GM21390 (cell line): ENCODE data around the gene PHKB.
A peak's percentile ranks its signal among the peaks of the same experiment; 100 is the strongest.
"Not testable (repeated sequence)": the region's sequence is repeated elsewhere in the genome, so short reads cannot be mapped to it uniquely, and the experiment has no call there.

Experiments used
- ATAC-seq: cut with Tn5 transposase; IDR thresholded peaks from one replicate; pipeline ENCODE4 v1.9.1; 2021; ENCODE audit not compliant: unreplicated experiment

PHKB gene

DNA sequence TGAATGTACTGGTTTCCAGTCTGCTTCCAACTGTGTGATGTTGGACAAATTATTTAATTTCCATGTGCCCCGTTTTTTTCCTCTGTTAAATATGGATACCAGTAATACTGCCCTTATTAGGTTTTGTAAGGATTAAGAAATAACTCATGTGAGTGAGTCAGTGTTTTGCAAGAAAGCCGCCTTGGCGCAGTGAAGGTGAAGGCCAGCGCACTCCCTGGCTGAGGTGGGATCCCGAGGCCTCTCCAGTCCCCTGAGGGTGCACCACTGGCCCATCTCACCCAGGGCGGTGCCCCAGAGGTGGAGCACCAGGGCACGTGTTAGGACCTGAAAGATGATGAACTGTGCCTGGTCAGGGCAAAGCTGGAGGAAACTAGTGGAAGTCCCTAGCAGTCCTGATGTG is 43.5 kb downstream of the PHKB start:
- ATAC-seq: no peak

DNA sequence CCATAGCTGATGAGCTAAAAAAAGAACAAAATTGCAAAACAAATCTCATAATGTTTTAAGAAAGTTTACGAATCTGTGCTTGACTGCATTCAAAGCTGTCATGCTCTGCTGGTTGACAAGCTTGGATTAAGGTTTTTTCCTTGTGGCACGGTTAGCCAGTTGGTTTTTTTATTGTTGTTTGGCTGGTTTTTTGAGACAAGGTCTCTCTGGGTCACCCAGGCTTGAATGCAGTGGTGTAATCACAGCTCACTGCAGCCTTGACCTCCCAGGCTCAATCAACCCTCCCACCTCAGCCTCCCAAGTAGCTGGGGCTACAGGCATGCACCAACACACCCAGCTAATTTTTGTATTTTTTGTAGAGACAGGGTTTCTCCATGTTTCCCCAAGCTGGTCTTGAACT is 45.7 kb downstream of the PHKB start:
- ATAC-seq: no peak

DNA sequence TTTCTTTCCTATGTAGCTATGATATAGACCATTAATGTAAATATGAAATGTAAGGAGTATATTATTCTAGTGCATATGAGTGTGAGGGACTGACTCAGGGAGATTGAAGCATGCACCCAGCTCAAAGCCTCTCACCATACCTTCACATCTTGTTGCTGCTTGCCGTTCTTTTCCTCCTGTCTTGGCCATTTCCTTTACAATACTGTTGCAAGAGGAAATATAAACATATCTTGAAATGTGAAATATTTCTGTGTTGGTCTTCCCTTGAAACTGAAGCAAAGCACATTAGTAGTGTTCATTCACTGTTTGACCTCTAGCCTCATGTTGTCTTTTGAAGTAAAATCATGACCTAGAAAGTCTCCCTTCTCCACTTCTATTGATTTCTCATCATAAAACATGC is 46.6 kb downstream of the PHKB start:
- no peak for ATAC-seq

DNA sequence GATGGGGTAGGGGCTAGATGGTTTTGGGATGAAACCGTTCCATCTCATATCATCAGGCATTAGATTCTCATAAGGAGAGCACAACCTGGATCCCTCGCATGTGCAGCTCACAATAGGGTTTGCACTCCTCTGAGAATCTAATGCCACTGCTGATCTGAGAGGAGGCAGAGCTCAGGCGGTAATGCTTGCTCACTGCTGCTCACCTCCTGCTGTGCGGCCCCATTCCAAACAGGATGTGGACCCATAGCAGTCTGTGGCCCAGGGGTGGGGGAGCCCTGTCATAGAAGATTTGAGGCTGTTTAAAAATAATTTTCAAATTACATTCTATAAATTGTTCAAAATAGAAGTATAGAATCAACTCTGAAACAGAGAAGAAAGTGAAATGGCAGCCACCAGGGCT is 50.8 kb downstream of the PHKB start:
- no peak for ATAC-seq

DNA sequence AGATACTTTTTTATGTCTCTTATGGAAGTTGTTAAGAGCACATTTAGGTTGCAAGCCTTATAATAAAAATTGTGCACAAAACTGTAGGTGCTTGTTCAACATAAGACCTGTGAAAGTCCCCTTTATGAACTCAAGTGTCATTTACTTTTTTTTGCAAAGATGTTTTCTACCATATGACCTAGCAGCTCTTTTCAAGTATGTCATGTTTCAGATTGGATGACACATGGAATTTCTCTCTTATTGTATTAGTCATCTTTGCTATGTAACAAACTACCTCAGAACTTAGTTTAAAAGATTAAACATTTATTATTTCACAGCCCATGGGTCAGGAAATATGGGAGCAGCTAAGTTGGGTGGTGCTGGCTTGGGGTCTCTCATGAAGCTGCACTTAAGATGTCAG is 57.9 kb downstream of the PHKB start:
- ATAC-seq: no peak

DNA sequence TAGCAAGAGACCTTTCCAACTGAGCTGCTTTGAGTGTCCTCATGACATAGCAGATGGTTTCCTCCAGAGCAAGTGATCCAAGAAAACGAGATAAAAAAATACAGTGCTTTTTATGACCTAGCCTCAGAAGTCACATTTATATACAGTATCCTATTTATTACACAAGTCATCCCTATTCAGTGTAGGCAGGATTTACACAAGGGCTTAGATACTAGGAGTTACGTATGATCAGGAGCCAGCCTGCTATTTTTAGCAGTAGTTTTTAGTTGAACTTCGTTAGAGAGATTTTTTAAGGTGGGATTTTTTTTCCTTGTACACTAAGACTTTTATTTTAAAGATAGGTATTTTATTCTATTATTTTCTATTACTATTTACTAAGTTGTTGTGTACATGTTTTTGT is 58.4 kb downstream of the PHKB start:
- ATAC-seq: no peak

DNA sequence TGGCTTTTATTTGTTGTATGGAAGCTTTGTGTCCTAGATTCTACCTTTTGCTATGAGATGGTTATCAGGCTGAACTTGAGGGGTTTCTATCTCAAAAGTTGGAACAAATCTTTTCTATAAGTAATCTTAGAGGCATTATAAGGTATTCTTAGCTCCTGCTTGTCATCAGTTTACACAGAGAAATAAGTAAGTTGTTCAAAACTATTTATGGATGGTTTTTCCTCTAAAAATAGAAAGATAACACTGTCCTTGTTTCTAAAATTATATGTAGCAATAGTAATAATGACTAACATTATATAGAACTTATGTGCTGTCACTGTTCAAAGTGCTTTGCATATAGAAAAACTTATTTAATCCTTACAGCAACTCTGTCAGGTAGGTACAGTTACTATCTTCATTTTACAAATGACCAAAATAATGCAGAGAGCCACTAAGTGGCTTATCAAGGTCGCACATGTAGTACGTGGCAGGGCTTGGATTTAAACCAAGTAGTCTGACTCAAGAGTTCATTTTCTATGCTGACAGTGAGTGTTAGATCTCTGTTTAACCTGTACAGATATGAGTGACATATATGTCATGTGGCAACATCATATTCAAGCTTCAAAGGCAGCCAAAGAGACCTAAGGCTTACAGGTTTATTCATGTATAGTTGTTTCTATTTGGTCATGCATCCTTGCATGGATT is 59.0 kb downstream of the PHKB start:
- no peak for ATAC-seq

DNA sequence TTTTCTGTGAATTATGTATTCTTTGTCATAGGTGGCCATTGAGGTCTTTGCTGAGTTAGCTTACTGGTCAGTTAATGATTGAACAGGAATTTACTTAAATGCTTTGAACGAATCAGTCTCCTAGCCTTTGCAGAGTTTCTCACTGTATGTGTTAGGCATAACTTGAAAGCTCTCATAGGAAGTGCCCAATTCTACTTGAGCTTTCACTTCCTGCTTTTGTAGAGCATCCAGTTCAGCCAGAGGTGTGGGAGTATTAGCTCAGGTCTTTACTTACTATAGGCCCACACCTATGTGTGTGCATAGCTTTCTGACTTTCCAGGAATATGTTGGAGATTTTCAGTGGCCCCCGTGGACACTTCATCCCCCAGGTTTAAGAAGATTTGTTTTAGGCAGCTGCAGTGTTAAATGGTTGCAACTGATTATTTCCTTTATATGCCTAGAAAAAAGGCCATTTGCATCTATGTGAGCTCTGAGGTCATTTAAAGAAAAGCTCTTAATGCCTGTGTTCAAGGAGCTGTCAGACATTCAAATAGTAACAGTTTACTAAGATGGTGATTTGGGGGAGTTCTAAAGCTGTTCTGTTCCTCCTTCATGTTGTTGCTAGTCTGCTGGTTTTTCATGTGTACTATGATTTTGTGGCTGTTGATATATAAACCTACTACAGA is 62.3 kb downstream of the PHKB start:
- ATAC-seq: peak; percentile 100

DNA sequence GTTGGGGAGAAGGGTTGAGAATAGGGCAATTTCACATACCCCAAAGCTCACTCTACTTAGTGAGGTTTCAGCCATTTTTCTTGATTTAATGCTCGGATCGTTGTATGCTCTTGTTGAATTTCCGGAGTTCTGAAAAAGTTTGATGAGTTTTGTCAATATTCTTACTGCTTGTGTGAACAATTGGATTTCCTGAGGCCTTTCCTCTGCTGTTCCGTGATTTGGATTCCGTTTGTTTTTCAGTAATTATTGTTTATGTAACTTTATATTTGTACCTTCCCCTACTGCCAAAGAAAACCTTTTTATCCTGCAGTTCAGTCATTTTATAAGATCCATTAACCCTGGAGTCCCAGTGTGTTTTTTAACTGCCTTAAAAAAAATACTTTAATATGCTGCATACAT is 62.9 kb downstream of the PHKB start:
- ATAC-seq: no peak

DNA sequence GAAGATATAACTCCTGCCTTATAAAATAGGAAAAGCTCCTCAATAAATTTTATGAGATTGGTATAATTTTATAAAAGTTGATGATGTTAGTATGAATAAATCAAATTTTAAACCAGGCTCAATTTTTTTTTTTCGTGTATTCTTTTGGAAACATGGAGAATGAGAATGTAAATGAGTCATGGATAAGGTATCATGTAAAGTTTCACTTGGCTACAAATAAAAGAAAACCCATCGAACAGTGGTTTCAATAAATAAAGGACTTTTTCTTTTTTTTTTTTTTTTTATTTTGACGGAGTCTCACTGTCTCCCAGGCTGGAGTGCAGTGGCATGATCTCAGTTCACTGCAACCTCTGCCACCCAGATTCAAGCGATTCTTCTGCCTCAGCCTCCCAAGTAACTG is 67.3 kb downstream of the PHKB start:
- ATAC-seq: no peak

DNA sequence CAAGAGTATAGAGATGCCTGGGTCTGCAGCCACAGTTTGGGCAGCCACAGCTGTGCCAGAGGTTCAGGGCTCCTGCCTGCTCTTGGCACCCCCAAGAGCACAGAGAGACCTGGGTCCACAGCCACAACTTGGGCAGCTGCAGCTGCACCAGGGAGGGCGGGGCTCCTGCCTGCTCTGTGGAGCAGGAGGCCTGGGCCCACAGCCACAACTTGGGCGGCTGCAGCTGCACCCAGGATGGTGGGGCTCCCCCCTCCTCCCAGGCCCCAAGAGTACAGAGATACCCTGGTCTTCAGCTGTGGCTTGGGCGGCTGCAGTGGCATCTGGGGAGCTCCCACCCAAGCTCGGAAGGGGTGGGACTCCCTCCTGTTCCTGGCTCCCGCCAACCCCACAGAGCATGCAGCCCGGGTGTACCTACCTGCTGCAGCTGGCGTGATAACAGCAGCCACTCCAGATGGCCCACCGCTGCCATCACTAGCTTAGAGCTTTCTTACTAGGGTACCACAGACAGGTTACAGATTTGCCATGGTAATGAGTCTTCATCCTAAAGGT is 72.7 kb downstream of the PHKB start:
- no peak for ATAC-seq

DNA sequence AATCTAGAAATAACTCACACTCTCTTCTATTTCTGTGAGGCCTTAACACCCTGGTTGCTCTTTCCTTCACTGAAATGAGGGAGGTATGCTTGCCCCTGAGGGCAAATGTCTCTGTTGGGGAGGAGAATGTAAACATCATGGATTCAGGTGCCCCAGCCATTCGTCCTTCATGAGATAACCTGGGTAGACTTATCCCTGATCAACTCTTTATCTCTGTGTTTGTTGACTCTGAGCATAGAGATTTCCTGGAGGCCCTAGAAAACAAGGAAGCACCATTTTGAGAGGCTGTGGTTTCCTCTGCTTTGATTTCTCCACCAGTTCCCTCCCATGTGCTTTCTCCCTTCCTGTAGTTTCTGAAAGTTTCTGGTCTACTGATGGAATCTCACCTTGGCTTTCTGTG is 77.3 kb downstream of the PHKB start:
- no peak for ATAC-seq

DNA sequence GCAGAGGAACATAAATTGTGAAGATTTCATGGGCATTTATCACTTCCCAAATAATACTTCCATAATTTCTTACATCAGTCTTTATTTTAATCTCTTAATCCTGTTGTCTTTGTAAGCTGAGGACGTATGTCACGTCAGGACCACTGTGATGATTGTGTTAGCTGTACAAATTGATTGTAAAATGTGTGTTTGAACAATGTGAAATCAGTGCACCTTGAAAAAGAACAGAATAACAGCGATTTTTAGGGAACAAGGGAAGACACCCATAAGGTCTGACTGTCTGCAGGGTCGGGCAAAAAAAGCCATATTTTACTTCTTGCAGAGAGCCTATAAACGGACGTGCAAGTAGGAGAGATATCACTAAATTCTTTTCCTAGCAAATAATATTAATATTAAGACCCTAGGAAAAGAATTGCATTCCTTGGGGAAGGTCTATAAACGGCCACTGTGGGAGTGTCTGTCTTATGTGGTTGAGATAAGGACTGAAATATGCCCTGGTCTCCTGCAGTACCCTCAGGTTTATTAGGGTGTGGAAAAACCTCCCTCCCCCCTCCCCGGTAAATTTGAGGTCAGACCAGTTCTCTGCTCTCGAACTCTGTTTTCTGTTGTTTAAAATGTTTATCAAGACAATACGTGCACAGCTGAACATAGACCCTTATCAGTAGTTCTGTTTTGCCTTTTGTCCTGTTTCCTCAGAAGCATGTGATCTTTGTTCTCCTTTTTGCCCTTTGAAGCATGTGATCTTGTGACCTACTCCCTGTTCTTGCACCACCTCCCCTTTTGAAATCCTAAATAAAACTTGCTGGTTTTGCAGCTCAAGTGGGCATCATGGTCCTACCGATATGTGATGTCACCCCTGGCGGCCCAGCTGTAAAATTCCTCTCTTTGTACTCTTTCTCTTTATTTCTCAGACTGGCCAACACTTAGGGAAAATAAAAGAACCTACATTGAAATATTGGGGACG is 78.9 kb downstream of the PHKB start:
- ATAC-seq: not testable (repeated sequence)

DNA sequence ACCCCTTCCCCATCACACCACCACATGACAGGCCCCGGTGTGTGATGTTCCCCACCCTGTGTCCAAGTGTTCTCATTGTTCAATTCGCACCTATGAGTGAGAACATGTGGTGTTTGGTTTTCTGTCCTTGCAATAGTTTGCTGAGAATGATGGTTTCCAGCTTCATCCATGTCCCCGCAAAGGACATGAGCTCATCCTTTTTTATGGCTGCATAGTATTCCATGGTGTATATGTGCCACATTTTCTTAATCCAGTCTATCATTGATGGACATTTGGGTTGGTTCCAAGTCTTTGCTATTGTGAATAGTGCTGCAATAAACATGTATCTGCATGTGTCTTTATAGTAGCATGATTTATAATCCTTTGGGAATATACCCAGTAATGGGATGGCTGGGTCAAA is 80.0 kb downstream of the PHKB start:
- ATAC-seq: not testable (repeated sequence)

DNA sequence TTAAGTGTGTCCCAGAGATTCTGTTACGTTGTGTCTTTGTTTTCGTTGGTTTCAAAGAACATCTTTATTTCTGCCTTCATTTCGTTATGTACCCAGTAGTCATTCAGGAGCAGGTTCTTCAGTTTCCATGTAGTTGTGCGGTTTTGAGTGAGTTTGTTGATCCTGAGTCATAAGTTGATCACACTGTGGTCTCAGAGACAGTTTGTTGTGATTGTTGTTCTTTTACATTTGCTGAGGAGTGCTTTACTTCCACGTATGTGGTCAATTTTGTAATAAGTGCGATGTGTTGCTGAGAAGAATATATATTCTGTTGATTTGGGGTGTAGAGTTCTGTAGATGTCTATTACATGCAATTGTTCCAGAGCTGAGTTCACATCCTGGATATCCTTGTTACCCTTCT is 83.1 kb downstream of the PHKB start:
- ATAC-seq: not testable (repeated sequence)

DNA sequence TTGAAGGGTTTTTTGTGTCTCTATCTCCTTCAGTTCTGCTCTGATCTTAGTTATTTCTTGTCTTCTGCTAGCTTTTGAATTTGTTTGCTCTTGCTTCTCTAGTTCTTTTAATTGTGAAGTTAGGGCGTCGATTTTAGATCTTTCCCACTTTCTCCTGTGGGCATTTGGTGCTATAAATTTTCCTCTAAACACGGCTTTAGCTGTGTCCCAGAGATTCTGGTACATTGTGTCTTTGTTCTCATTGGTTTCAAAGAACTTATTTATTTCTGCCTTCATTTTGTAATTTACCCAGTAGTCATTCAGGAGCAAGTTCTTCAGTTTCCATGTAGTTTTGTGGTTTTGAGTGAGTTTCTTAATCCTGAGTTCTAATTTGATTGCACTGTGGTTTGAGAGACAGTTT is 90.1 kb downstream of the PHKB start:
- not testable (repeated sequence) for ATAC-seq

DNA sequence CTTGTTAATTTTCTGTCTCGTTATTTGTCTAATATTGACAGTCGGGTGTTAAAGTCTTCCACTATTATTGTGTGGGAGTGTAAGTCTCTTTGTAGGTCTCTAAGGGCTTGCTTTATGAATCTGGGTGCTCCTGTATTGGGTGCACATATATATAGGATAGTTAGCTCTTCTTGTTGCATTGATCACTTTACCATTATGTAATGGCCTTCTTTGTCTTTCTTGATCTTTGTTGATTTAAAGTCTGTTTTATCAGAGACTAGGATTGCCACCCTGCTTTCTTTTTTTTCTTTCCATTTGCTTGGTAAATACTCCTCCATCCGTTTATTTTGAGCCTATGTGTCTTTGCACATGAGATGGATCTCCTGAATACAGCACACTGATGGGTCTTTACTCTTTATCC is 90.6 kb downstream of the PHKB start:
- ATAC-seq: not testable (repeated sequence)

DNA sequence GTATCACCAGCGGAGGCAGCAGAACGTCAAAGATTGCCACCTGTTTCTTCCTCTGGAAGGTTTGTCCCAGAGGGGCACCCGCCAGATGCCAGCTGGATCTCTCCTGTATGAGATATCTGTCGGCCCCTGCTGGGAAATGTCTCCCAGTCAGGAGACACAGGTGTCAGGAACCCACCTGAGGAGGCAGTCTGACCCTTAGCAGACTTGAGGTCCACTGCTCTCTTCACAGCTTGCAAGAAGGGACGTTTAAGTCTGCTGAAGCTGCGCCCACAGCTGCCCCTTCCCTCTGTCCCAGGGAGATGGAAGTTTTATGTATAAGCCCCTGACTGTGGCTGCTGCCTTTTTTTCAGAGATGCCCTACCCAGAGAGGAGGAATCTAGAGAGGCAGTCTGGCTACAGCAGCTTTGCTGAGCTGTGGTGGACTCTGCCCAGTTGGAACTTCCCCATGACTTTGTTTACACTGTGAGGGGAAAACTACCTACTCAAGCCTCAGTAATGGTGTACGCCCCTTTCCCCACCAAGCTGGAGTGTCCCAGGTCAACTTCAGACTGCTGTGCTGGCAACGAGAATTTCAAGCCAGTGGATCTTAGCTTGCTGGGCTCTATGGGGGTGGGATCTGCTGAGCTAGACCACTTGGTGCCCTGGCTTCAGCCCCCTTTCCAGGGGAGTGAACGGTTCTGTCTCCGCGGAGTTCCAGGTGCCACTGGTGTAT is 92.9 kb downstream of the PHKB start:
- ATAC-seq: no peak

DNA sequence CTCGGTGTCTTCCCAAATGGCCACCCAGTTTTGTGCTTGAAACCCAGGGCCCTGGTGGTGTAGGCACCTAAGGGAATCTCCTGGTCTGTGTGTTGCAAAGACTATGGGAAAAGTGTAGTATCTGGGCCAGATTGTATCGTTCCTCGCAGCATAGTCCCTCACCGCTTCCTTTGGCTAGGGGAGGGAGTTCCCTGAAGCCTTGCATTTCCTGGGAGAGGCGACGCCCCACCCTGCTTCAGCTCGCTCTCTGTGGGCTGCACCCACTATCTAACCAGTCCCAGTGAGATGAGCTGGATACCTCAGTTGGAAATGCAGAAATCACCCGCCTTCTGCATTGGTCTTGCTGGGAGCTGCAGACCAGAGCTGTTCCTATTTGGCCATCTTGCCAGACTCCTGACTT is 93.5 kb downstream of the PHKB start:
- ATAC-seq: not testable (repeated sequence)

DNA sequence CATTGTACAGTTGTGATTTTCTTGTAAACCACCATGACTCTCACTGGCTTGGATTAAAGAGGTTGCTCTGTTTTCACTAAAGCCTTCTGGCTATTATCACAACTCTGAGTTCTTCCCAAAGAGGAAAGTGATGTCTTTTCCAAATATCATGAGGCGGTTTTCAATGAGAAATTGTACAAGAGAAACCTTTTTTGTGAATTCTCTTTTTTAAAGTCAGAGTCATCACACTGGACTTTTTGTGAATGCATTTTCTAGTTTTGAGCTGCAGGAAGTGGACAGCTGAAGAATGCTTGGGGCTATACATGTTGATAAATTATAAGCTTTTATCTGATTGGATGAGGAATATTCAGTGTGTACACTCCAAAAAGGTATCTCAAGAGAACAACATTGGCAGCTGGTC is 100.2 kb downstream of the PHKB start:
- ATAC-seq: no peak

DNA sequence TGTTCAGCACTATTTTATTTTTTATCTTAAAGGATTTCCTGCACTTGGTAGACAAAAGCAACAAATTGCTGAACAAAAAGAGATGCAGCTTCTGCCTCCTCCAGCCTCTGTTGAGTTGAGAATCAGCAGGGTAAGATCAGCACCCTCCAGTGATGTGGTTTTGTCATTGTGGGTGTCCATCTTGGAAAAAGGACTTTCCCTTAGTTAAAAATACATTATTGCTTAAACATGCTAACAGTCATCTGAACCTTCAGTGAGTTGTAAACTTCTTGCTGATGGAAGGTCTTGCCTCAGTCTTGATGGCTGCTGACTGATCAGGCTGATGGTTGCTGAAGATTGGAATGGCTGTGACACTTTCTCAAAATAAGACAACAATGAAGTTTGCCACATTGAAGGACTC is 101.2 kb downstream of the PHKB start:
- ATAC-seq: no peak
